Choroid plexus epithelial cell (primary cell): Measurements from ENCODE around the gene LYST.

ENCODE experiments used
- DNase-seq: peaks from one replicate; pipeline ENCODE4 v3.0.0-alpha.2; 2010; ENCODE audit warnings: low read depth
- H3K4me3 ChIP-seq: 2 replicates; pipeline ENCODE4 v1.5.1; 2011; ENCODE audit warnings: low read depth, mild to moderate bottlenecking, control low read depth, low read length, moderate library complexity
- CTCF ChIP-seq: conservative IDR thresholded peaks from 2 replicates; pipeline ENCODE4 v1.5.1; 2011; ENCODE audit warnings: low read depth, mild to moderate bottlenecking, control low read depth, inconsistent platforms, low read length, moderate library complexity

The LYST gene

DNA sequence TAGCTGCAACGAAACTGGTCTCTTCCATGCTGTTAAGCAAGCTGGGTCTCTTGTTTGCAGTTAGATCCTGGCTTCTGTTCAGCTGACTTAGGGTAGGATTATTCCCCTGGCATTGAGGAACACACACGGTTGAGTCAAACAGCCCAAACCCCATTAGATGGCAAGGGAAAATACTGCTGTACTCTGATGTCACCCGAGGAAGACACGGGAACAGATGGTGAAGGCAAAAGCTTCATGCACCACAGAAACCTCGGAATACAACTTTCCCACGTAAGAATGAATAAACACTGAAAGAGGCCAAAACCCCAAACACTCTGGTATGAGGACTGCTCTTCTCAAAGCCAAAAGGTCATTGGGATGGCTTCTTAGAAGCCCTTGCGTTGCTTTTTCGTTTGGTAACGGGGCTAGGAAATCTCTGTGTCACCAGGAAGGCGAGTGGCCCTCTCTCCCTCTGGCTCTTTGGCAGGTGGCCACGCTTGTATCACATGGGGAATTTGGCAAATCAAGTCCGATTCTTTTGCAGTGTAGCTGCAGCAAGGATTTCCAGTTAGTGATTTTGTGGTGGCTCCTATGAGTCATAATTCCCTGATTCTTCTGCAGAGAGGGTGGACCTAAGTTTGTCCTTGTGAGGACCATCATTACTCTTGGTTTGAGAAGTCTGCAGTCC lies 16.7 kb upstream of the LYST start:
- no peak overlapping the region for H3K4me3 ChIP-seq
- TF ChIP-seq CTCF = no peak
- DNase-seq = peak; percentile 95

GRCh38 chr1:235882816-235883215 lies 16.1 kb upstream of the LYST start:
- no peak for TF ChIP-seq CTCF
- no peak overlapping the region for H3K4me3 ChIP-seq
- peak; percentile 45 for DNase-seq

- DNase-seq = no peak
- no peak for TF ChIP-seq CTCF
- H3K4me3 ChIP-seq = no peak overlapping the region
Measured at GRCh38 chr1:235881930-235882700, 15.4 kb upstream of the LYST start.

GRCh38 chr1:235878082-235878811 lies 11.5 kb upstream of the LYST start:
- no peak overlapping the region for H3K4me3 ChIP-seq
- no peak for TF ChIP-seq CTCF

DNA sequence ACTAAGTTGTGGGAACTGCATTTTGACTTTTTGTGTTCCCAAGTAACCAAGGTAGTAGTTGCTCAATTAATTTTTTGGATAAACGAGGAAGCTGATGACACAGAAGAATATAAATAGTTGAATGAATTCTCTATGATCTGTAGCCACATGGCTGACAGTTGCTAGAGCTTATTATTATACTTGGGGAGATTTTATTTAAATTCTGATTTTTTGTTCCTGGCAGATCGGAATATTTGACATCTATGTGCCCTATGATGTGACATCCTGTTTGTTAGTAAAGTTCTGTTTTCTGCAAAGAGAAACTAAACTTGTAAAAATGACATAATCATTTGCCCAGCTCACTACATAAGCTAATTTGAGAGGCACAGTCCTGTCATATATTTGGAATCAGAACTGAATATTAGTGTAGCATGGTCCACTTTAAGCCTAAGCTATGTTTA lies 9.7 kb upstream of the LYST start:
- no peak for TF ChIP-seq CTCF
- DNase-seq = no peak
- H3K4me3 ChIP-seq = no peak overlapping the region

More at GRCh38 chr1:235878082-235878811, 11.5 kb upstream of the LYST start:
- DNase-seq = no peak

- H3K4me3 ChIP-seq = no peak overlapping the region
- no peak for DNase-seq
- no peak for TF ChIP-seq CTCF
Measured at GRCh38 chr1:235875036-235875597, 8.4 kb upstream of the LYST start.
